HG03442 (cell line): Measurements from ENCODE around the gene RBM14.
"Not testable (repeated sequence)": the region's sequence is repeated elsewhere in the genome, so short reads cannot be mapped to it uniquely, and the experiment has no call there.

Experiments used
- ATAC-seq: cut with Tn5 transposase; IDR thresholded peaks from one replicate; pipeline ENCODE4 v1.9.1; 2021; ENCODE audit warnings: mild to moderate bottlenecking, moderate library complexity; ENCODE audit not compliant: unreplicated experiment

The RBM14 gene

GRCh38 chr11:66595245-66595904 lies 21.1 kb upstream of the RBM14 start:
- no peak for ATAC-seq

GRCh38 chr11:66598993-66599392 lies 17.4 kb upstream of the RBM14 start:
- ATAC-seq = no peak

GRCh38 chr11:66600219-66600618 lies 16.2 kb upstream of the RBM14 start:
- no peak for ATAC-seq

GRCh38 chr11:66600631-66601233 lies 15.7 kb upstream of the RBM14 start:
- no peak for ATAC-seq

DNA sequence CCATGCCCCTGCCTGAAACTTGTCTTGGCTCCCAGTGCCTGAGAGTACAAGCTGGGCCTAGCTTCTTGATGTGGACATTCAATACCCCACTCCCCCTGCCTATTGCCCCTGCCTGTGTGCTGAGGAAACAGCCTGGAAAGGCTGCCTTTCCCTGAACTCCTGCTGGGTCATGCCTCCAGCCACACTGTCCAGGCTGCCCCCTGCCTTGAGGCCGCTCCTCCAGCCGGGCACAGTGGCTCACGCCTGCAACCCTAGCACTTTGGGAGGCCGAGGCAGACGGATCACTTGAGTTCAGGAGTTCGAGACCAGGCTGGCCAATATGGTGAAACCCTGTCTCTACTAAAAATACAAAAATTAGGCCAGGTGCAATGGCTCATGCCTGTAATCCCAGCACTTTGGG lies 13.4 kb upstream of the RBM14 start:
- no peak for ATAC-seq

- ATAC-seq = no peak
Observed at GRCh38 chr11:66604155-66604554, 12.3 kb upstream of the RBM14 start.

GRCh38 chr11:66606608-66607007 lies 9.8 kb upstream of the RBM14 start:
- ATAC-seq = not testable (repeated sequence)

DNA sequence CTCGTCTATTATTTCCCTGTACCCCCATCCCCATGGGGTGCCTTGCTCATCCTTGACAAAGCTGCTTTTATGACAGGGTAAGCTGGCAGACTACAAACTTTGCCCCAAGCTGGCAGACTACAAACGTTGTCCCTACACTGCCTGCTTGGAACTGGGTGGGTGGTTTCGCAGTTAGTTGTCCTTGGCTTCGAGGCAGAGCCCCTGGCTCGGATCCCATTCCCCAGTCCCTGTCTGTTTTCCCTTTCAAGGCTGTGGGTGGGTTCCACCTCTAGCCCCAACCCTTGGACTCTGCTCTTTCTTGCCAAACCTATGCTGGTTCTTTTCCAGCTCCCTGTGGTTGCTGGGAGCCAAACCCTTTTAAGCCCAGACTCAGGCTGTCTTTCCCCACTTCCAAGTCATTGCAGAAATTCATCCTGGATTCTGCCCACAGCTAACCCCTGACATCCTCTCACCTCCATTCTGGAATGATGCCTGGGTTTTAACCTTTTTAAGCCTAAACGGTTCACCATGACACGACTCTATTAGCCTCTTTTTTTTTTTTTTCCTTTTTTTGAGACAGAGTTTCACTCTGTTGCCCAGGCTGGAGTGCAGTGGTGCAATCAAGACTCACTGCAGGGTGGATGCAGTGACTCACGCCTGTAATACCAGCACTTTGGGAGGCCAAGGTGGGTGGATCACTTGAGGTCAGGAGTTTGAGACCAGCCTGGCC lies 9.2 kb upstream of the RBM14 start:
- no peak for ATAC-seq

GRCh38 chr11:66609721-66610617 lies 6.5 kb upstream of the RBM14 start:
- ATAC-seq = no peak

- ATAC-seq = no peak
Observed at GRCh38 chr11:66612458-66612857, 4.0 kb upstream of the RBM14 start.

DNA sequence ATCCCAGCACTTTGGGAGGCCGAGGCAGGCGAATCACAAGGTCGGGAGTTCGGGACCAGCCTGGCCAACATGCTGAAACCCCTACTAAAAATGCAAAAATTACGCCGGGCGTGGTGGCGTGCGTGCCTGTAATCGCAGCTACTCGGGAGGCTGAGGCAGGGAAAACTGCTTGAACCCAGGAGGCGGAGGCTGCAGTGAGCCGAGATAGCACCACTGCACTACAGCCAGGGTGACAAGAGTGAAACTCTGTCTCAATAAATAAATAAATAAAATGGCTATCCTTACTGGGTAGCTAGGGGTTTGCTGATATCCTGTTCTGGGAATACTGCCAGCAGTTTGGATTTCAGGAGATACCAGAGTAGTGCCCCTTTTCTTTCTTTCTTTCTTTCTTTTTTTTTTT lies 2.4 kb upstream of the RBM14 start:
- ATAC-seq = no peak

DNA sequence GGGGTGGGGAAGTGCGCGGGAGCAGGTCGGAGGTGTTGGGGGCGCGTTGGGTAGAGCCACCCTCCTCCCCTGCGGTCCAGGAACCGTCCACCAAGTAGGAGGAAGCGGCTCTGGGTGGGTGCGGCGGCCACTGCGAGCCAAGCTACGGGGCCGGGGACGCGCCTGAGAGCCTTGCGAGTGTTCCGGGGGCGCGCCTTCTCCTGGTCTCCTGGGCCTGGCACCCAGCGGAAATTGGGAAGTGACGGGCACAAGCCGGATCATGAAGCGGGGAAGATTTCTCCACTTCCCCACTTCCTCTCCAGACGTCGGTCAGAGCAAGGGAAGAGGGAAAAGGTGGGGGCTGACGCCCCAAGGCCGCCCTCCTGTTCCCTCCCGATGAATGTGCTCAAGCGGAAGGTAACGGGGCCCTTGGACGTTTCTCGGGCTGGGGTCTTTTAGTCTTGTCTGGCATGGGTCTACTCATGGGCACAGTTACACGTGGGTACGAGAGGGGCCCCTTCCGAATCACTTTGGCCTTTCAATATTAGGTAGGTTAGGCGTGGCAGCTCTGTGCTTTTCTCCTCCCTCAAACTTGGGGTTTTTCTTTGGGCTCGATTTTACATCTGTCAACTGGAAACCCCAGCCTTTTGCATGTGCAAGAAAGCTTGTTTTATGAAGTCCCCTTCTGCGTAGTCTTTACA lies 865 bp downstream of the RBM14 start:
- no peak for ATAC-seq

DNA sequence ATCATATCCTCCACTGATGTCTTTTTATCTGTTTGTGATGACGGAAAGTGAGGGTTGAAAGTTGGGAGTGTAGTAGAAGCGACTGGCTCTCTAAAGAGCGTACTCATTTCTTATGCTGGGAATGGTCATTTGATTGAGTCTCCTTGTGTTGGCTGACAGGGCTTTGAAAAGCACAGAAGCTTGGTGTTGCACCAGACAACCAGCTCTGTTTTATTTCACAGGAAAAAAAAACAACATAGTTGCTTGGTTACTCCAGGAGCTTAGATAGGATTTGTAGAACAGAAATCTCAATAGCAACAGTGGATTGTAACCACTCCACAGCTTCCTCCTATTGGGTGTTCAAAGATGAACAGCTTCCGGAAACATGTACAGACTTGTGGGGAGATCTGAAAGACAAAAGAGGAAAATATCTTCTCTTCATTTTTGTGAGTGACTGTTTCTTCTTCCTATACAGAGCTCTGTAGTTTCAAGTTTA lies 2.7 kb downstream of the RBM14 start:
- ATAC-seq = no peak

GRCh38 chr11:66624450-66624849 lies 8.0 kb downstream of the RBM14 start:
- no peak for ATAC-seq

GRCh38 chr11:66625041-66625751 lies 8.8 kb downstream of the RBM14 start:
- no peak for ATAC-seq

- ATAC-seq = no peak
Observed at GRCh38 chr11:66625752-66626149, 9.3 kb downstream of the RBM14 start.

DNA sequence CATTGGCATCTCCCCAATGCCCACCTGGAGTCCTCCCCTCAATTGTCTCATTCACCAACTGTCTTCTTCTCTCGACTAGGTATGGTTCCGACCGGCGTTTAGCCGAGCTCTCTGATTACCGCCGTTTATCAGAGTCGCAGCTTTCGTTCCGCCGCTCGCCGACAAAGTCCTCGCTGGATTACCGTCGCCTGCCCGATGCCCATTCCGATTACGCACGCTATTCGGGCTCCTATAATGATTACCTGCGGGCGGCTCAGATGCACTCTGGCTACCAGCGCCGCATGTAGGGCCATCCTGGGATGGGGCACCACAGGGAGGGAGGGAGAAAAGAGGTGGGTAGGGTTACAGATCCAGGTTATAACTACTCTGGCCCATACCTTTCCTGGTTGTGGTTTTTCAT lies 10.0 kb downstream of the RBM14 start:
- no peak for ATAC-seq

- no peak for ATAC-seq
Observed at GRCh38 chr11:66626926-66627325, 10.5 kb downstream of the RBM14 start.

DNA sequence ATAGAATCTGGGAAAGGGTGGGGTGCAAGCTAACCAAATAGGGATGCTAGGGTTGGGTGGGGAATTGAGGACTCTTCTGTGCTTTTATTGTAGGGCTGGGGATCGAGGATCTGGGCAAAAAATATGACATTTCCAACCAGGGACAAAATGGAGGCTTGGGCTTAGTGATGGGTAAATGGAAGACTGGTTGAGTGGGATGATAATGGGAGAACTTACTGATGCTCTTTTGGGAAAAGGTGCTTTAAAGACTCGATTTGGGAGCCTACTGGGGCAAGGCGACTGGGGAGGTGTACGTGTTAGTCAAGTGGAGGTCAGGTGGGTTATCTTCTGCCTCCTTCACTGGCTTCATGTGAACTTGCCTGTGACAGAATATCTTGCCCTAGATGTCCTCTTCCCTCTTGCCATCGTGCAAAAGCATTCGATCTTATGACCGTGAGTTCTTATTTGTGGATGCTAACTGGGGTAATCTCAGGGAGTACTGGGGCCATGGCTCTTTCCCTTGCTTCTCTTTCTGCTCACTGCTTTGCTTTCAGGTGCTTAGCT lies 11.7 kb downstream of the RBM14 start:
- no peak for ATAC-seq

DNA sequence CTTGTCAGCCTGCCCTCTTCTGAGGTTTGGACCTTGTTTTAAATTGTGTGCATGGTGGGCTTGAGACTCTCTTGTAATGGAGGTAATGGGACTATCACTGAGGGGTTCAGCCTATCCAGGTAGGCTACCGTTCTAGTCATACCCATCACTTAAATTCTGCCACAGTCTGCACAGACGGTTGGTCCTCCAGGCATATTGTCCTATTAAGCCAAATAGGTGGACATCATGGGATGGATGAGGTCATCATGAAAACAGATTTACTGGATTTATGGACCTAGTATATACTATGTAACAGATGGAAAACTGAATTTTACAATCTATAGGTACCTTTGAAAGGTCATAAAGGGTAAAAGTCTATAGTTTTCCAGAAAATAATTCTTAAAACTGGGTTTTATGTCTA lies 12.9 kb downstream of the RBM14 start:
- no peak for ATAC-seq
